Stimulated activated CD4-positive, alpha-beta T cell treated with anti-CD3 and anti-CD28 coated beads, TNF-alpha, amount 100 ng/mL, for 4 hours (primary cell): Measurements from ENCODE around the gene CHRNB1.
A peak's percentile ranks its signal among the peaks of the same experiment; 100 is the strongest.

Experiments used
- DNase-seq, 3 experiments: peaks; one replicate each; pipeline ENCODE4 v3.0.0-alpha.2; 2020; ENCODE audit warnings: low read depth in 3 of 3

The CHRNB1 gene

GRCh38 chr17:7437369-7437863, 7.4 kb upstream of the CHRNB1 start:
- no peak for DNase-seq

DNA sequence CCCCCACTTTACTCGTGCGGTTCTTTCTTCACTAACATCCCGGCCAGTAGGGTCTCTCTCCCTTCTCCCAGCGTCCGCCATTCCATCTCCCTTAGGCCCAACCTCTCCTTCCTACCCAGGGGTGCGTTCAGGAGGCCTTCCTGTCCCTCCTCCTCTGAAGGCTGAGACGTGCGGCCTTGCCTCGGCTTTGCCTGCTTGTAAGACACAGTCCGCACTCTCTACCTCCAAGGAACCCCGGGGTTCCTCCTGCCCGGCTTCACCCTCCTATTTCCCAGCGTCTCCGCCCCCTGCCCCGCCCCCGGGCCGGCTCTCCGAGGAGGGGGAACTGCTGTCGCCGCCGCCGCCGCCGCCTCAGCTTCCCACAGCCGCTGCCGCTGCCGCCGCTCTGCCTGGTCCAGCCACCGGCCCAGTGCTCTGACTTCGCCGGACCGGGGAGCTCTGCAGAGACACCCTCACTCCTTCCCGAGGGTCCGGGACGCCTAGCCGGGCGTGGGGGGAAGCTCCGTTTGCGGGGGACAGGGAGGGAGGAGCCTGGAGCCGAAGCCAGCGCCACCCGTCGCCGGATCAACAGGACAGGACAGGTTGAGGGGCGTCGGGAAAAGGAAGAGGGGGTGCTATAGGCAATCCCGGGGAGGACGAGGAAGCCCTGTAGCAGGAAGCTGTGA, 6.8 kb upstream of the CHRNB1 start:
- DNase-seq = peak in 2 of 3 experiments; percentile 40 to 53

DNA sequence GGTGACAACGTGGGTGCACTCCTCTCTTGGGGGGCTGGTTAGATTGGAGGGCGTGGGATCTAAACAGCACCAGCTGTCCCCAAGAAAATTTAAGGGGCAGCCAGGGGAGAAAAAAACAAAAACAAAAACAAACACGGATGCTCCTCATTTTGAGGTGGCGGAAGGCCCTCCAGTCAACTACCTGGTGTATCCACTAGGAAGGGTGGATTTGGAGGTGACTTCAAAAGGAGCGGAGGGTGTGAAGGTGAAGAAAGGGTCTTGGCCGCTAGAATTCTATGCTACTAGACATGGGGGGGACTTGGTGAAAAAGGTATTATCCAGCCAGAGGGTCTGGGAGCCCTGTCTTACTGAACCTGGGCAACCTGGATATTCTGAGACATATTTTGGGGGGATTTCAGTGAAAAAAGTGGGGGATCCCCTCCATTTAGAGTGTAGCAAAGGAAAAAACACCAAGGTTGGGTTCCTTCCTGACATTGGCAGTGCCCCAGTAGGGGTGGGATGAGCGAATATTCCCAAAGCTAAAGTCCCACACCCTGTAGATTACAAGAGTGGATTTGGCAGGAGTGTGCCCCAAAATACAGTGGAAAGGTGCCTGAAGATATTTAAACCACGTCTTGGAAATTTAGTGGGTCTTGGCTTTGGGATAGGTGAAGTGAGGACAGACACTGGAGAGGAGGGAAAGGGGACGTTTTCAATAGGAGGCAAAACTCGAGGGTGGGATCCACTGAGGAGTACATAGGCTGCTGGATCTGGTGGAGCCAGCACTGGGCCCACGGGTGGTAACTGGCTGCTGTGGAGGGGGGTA, 6.0 kb upstream of the CHRNB1 start:
- no peak for DNase-seq

DNA sequence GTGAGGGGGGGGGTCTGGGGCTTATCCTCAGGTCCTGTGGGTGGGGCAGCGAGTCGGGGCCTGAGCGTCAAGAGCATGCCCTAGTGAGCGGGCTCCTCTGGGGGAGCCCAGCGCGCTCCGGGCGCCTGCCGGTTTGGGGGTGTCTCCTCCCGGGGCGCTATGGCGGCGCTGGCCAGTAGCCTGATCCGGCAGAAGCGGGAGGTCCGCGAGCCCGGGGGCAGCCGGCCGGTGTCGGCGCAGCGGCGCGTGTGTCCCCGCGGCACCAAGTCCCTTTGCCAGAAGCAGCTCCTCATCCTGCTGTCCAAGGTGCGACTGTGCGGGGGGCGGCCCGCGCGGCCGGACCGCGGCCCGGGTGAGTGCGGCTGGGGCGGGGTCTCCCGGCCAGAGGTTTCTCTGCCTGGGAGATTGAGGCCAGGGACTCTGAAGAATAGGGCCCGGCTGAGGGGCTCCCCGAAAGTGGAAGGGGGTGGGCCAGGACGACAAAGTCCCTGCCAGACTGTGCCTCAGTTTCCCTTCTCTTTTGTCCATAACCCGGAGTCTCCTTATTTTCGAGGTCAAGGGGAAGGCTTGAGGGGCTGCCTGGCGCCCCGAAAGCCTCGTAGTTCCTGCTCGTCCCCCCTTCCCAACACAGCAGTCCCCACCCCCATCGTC, 5.3 kb upstream of the CHRNB1 start, which contains the start of gene FGF11:
TSS of gene FGF11 (plus strand) at position 51 of the 651 bp plus-strand sequence. CDS start at position 160, 109 bp downstream.
- DNase-seq = no peak

DNA sequence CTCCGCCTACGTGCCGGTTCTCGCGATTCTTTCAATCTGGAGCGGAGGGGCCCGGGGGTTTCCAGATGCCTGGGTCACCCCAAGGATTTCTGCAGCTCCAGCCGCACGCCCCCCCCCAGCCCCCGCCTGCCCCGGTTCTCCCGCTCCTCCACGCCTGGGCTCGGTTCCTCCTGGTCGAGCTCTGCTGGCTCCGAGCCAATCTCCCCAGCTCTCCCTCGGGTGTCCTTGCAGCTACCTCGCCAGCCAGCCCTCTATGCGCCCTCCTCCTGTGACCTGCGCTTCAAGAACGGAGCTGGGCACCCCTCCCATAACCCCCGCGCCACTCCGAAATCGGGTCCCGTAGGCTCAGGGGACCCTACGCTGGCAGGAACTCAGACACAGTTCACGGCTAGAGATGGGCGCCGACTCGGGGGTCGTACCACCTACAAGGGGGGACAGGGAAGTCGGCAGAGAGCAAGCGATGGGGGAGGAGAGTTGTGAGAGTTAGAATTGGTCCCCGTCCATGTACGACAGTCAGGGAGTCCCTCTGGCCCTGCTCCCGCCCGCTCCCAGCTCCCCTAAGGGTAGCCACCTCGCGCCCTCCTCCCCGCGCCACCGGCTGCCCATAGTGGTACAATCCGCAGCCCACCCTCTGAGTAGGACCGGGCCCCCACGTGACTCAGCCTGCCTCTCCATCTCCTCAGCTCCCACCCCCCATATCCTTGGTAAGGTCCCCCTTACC, 4.6 kb upstream of the CHRNB1 start:
- DNase-seq = no peak

DNA sequence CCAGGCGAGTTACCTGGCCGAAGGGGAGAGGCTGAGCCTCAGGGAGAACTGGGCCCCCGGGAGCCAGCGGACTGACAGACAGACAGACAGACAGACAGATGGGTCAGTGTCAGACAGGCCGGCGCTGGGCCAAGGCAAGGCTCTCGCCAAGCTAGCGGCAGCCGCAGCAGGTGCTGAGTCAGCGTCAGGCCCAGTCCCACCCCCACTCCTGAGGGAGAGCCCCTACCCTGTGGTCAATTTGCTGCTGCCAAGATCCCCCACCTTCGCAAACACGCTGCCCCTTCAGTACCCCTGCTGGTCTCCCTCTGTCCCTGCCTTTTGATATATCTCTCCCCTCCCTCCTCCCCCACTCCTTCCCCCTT, 4.0 kb upstream of the CHRNB1 start:
- no peak for DNase-seq

GRCh38 chr17:7441266-7441665, 3.6 kb upstream of the CHRNB1 start:
- no peak for DNase-seq

- no peak for DNase-seq
Measured at GRCh38 chr17:7442142-7442541, 2.7 kb upstream of the CHRNB1 start.

DNA sequence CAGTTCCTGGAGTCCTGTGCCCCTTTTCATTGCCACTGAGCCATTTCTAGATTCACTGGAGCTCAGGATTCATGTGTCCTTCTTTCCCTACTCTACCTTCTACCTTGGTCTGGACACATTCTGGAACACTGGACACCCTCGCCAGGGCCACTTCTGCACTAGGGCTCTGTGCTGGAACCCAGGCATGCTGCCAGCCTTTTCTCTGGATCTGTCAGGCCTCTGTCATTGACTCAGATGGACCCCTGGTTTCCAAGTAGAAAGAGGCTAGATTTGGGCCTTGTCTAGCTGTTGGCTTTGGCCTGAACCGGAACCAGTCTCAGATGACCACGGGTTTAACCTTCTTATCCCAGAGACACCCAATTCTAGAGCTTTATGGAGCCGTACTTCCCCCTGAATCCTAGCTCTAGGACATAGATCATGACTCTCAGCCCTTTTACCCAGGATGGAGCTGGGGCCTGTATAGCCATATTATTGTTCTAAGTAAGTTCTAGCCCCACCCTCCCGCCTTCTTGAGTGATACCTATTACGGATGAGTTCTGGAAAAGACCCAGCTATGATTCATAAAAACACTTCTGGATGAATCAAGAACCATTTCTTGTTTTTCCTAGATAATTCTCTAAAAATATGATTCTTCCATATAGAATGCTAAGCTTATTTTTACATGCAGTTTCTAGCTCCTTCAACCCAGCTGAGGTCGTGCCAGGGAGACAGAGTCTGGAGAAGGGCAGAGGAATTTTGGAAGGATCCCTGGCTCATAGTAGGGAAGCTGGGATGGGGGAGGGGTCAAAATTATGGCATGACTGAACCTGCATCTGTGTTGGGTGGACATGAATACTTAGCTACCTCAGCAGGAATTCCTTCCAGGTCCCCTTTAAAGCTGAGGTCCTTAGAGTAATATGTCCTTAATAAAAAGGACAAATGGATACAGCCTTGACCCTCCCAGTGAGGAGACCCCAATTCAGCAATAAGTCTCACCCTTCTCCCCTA, 1.1 kb upstream of the CHRNB1 start:
- no peak for DNase-seq

GRCh38 chr17:7445619-7445968, 733 bp downstream of the CHRNB1 start:
- no peak for DNase-seq

DNA sequence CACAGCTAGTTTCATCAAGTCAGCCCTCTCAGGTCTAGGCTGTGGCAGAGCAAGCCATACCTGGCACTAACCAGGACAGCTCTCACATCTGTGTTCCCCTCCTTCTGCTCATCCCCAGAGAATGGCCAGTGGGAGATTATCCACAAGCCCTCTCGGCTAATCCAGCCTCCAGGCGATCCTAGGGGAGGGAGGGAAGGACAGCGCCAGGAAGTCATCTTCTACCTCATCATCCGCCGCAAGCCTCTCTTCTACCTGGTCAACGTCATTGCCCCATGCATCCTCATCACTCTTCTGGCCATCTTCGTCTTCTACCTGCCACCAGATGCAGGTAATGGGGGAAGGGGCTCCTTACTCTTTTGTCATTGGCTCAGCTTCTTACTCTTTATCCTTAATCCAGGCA, 3.6 kb downstream of the CHRNB1 start:
- no peak for DNase-seq

- no peak for DNase-seq
Measured at GRCh38 chr17:7459961-7460545, 15.2 kb downstream of the CHRNB1 start.

GRCh38 chr17:7460850-7461660, 16.2 kb downstream of the CHRNB1 start:
- no peak for DNase-seq

- no peak for DNase-seq
Measured at GRCh38 chr17:7462474-7463371, 17.9 kb downstream of the CHRNB1 start.

- DNase-seq = no peak
Measured at GRCh38 chr17:7463372-7463846, 18.5 kb downstream of the CHRNB1 start.

GRCh38 chr17:7464081-7464480, 19.2 kb downstream of the CHRNB1 start:
- no peak for DNase-seq

DNA sequence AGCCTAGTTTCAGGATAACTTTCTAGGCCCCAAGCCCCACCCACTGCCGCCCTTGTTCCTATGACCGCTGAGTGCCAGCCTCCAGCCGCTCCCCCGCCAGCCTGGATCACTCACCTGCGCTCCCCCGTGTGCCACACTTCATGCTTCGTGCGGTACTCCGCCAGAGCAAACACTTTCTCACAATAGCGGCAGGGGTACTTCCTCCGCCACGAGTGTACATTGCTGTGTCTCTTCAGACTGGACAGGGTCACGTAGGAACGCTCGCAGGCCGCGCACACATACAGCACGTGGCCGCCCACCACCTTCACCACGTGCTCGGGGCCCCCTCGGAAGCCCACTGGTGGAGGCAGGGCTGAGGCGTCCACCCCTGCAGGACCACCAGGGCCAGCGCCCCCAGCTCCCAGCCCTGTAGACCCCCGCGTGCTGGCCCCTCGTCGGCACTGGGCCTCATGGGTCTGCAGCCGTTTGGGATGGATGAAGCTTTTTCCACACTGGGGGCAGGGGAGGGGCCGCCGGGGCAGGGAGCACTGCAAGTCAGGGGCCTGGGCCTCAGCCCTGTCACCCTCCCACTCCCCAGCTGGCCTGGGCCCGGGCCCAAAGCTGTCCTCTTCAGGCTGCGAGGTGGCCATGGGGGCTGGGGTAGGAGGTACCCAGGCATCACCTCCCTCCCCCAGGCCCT, 20.9 kb downstream of the CHRNB1 start:
- no peak for DNase-seq

- no peak for DNase-seq
Measured at GRCh38 chr17:7466318-7466638, 21.4 kb downstream of the CHRNB1 start.
